GM21576 (cell line): Measurements from ENCODE around the gene ERC2.

Source experiments
- ATAC-seq: cut with Tn5 transposase; IDR thresholded peaks from one replicate; pipeline ENCODE4 v1.9.1; 2021; ENCODE audit warnings: mild to moderate bottlenecking, moderate library complexity; ENCODE audit not compliant: unreplicated experiment

ERC2 gene

GRCh38 chr3:56260262-56260661 lies 208.0 kb downstream of the ERC2 start:
- no peak for ATAC-seq

DNA sequence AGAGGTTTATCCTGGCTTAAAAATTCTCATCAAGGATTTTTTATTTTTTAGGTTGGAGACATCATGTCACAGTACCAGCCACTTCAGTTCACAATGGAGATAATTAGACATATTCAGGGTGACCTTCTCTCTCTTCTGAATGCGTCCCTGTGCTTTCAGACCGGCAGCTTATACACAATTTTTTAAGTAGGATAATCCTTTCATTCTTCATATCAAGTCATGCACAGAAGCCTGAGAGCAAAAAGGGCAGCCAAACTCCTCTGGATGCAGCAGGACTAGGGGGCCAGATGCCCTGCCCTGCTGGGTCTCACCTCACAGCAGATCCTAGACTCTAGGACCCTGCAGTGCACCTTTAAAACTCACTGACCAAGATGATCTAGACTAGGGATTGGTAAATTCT lies 210.4 kb downstream of the ERC2 start:
- no peak for ATAC-seq

DNA sequence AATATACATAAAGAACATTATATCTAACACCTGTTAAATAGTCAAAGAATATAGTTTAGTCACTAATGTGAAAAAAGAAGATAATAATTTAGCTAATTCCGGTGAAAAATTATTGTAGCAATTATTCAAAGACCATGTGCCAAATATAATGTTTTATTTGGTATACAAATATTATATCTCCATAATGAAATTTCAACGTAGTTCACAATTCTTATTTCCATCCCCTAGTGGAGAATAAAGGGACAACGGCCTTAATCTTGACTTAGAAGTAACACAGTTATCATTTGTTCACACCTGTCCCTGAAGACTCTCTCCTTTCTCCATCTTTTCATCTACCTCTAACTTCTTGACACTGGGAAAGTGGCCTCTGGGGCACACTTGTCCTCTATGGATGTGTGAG lies 213.4 kb downstream of the ERC2 start:
- no peak for ATAC-seq

DNA sequence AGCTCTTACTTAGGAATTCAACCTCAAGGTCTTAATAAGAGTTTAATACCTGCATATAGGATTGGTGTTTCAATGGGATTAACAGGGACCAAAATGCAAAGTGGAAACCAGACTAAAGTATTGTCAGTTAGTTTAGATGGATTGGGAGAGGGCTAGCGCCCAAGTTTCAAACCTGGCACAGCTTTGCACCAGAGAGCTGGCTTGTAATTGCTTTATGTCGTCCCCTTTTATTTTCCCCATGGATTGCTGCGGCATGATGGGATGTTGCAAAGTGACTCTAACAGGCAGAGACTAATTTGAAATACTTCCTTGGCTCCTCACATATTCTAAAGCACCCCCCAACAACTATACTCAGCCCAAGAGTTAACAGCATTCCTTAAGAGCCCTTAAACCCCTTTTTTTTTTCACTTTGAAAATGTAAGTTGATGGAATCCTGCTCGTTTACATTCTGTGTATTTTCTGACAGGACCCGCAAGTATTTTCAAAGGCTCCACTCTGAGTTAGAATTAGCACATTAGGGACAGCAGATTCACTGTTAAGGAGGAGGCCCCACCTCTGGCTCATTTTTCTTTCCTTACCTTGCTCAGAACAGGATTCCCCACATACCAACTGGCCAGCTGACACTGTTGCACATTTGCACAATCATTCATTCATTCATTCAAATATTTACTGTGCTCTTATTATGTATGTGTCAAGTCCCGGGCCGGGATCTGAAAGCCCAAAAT lies 214.2 kb downstream of the ERC2 start:
- no peak for ATAC-seq

DNA sequence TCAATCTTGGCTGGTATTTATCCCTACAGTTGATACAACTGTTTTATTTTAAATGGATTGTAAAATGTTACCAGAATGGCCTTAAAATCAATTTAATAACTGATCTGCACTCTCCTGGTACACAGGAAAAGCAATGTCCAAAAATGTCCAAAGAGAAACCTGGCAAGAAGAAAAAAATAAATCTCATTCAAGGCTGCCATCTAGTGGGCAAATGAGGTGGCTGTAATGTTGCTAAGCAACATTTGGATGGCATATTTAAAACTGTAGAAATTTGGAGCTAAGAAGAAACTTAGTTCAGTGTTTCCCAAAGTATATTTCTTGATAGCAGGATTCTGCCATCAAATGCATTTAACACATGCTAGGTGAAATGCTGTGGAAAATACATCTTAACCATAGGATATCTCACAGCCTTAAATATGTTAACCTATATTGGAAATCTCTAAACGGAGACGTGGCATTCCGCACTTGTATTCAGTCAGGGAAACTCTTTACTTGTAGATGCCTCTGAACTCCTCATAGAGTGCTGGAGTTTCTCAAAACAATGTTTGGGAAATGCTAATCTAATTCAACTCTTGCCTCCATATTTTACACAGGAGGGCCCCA lies 216.8 kb downstream of the ERC2 start:
- ATAC-seq, result no peak

- ATAC-seq, result no peak
Observed at GRCh38 chr3:56248021-56248420, 220.2 kb downstream of the ERC2 start.

GRCh38 chr3:56238299-56238698 lies 230.0 kb downstream of the ERC2 start:
- no peak for ATAC-seq

- no peak for ATAC-seq
Observed at GRCh38 chr3:56233742-56234141, 234.5 kb downstream of the ERC2 start.

GRCh38 chr3:56229311-56229710 lies 239.0 kb downstream of the ERC2 start:
- no peak for ATAC-seq

DNA sequence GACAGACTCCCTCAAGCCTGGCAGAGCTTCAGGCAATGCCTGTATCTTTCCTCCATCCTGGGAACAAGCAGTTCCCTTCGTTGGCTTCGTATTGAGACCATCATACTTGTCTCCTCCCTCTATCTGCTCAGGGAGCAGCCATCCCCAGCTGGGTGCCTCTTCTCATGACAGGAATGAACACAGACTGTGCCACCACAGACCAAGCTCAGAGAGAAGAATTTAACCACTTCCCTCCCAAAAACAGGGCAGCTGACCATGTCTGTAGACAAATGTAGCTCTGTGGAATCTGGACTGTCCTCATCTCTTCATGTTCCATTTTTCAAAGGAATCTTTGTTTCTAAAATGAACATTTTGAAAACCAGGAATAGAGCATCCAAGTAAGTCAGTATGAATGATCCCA lies 245.4 kb downstream of the ERC2 start:
- ATAC-seq, result no peak

DNA sequence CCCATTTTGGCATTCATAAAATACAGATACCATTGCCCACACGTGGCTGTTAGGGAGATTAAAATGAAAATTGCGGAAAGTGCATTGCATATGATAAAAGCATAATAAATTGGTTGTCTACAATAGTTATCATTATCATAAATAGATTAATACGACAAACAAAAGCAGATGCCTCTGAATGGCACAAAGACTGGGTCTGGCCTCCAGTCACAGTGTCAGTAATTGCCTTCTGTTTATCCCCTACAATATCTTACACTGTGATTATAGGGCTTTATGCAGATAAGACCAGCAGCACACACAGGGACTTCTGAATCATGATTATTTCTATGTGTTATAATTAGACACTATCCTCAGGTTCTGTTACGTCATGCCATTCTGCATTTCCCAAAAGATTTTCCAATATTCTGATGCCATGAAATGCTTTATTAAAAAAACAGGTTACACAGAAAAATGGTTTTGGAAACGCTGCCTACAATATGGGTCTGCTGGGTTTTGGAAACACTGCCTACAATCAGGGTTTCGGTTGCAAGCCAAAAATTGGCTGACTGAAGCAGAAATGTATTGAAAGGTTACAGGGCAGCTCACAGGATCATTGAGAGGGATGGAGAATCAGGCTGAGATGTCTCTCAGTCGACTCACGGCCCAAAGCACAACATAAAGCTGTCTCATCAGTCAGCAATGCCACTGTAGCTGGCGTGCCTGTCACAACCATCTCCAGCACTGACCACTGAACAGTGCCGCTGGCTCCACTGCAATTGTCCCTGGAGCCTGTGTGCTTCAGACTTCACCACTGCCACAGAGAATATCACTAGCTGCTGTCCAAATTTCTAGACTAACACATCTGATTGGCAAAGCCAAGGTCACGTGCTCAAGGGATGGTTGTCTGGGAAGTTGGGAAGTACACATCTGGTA lies 248.1 kb downstream of the ERC2 start:
- no peak for ATAC-seq

DNA sequence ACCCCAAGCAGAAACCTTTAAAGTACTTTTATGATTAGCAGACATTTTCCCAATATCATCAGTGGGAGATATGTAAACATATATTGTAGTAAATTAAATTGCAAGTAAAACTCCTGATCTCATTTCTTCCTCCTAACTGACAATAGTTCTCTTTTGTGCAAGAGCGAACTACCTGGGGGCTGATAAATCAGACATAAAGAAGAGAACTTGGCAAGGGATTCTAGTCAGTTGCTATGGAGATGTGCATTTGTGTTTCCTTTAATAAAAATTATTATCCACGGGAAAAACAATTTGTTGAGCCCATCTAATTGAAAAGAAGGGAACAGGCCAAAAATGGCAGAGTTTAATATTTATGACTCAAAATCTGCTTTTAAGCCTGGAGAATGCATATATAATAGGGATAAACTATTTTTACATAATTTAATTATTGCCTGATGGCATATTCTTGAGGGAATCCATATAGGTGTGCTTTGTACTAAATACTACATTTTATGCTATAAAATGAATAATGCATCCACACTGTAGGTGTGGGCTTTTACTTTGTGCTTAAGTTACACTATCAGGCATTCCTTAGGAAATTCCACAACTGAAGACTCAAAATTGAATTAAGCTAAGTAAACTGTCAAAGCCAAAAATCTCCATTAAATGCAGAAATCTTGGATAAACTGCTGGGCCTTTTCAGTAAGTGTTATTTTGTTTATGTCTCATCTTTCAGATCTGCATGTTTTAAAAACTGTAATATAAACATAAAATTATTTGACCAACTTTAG lies 258.1 kb downstream of the ERC2 start:
- no peak for ATAC-seq

DNA sequence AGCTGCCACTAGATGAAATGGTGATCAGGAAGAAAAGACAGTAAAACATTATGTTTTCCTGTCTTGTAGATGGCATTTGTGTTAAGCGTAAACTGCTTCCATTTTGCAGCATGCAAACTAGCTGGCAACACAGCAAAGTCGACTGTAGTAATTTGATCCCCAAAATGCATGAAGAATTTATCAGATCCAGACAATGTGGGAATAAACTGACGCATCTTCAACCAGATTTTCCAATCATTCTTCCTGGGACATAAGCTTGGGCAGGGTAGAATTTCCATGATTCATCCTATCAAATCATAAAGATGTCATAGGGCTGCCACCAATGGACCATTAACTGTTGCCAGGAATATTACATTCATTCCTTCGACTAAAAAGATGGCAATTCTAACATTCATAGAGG lies 260.3 kb downstream of the ERC2 start:
- ATAC-seq, result no peak

DNA sequence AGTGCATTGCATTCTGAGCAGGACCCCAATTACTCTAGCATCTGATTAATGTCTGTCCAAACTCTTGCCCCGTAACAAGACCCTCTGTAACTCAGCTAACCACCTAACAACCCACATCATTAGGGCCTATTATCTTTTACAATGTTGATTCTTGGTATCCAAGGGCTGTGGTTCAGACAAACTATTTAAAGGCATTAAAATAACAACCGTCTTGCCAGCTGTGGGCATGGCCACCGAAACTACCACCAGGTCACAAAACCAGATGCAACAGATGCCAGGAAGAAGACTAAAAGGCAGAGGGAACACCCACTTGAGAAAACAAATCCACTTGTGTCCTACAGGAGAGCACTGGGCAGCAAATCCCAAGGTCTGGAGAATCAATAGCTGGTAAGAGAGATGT lies 262.9 kb downstream of the ERC2 start:
- no peak for ATAC-seq

DNA sequence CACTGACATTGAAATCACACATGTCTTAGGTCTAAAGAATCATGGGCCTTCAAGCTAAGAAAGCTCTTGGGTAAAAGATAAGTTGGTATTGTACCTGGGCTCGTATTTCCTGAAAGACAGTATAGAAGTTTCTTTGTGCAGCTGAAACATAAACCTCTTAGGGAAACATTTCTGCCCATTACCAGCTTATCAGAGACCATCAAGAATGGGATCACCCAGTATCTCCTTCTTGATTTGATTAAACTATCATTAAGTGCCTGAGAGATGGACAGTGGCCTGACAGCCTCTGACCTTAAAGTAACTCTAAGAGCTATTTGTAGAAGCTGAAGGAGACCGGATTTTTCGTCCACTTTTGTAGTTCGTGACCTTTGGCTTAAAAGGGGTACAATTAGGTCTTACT lies 265.3 kb downstream of the ERC2 start:
- no peak for ATAC-seq

DNA sequence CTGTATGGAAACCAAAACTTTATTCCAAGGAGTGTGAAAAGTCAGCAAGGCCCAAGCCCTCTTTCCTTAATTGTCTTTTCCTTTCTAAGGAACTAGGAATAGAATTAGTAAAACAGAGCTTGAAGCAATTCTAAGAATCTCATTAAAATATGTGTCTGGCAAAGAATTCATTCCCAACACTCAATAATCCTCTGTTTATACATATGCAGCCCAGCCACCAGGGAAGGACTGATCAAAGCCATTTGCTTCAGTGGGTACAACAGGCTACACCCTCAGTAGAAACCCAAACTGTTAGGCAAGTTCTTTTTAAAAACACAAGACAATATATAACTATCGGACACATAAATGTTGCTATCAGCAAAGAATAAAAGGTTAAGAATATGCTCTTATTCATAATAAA lies 266.9 kb downstream of the ERC2 start:
- ATAC-seq, result no peak

DNA sequence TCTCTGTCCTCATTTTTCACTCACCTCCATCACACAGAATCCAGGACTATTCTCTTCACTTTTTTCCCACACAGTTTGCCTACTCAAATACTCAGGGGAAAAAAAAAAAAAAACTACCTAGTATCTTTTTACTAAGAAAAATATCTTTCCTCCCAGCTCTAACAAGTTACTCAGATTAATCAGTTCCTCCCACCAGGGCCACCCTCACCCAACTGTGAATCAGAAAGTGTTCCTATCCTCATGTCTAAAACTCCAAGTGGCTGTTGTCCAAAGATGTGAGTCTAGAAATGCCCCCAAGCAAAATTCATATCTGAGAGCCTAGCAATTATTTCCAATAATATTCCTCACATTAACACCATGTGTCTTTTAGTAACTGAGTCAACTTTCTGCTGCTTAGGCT lies 268.0 kb downstream of the ERC2 start:
- ATAC-seq, result no peak

- ATAC-seq, result no peak
Observed at GRCh38 chr3:56197991-56198390, 270.3 kb downstream of the ERC2 start.

- no peak for ATAC-seq
Observed at GRCh38 chr3:56197259-56197965, 270.9 kb downstream of the ERC2 start.

DNA sequence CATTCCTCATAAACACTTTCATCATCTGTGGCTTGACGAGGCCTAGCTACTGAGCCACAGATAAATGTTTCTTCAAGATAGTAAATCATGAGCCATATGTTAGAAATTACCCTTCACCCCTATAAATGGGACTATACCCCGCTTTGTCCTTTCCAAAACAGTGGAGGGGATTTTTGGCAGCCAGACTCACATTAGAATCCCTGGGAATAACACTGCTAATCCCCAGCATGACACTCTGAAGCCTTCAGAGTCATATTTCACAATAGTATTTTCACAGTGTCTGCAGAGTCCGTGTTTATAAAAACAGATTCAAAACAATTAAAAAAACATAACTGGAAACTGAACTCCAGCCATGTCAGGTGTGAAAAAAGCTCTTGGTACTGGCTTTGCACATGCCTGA lies 271.6 kb downstream of the ERC2 start:
- no peak for ATAC-seq

- no peak for ATAC-seq
Observed at GRCh38 chr3:56193519-56193918, 274.7 kb downstream of the ERC2 start.
